Testis (tissue), 3 donors: ENCODE results near the gene GPER1. TPM values are rescaled to one million over a fixed set of nuclear protein-coding genes. Genes with fewer than 3 reads are reported as not detected.
"Not testable (repeated sequence)": the region's sequence is repeated elsewhere in the genome, so short reads cannot be mapped to it uniquely, and the experiment has no call there.

Experiments
- DNase-seq: peaks from one replicate; pipeline ENCODE4 v3.0.0-alpha.2; 2019
- H3K27ac ChIP-seq, 2 donors: fragments of 200-600 bp; sonication (generic); one replicate each; pipeline ENCODE4 v1.5.1; 2019
- H3K27me3 ChIP-seq: fragments of 200-600 bp; sonication (generic); one replicate; pipeline ENCODE4 v1.5.1; 2019
- H3K36me3 ChIP-seq: fragments of 200-600 bp; sonication (generic); one replicate; pipeline ENCODE4 v1.5.1; 2017; ENCODE audit warnings: low read depth; ENCODE audit errors: missing control alignments
- H3K4me1 ChIP-seq: fragments of 200-600 bp; sonication (generic); one replicate; pipeline ENCODE4 v1.5.1; 2019
- H3K4me3 ChIP-seq, 2 donors: fragments of 200-600 bp; sonication (generic); one replicate each; pipeline ENCODE4 v1.5.1; 2017 to 2019
- H3K9me3 ChIP-seq: fragments of 200-600 bp; sonication (generic); one replicate; pipeline ENCODE4 v1.5.1; 2017
- CTCF ChIP-seq, 3 experiments: fragments of 450-650 bp in 2 of 3; fragments of 200-600 bp in 1 of 3; sonication (generic) in 1 of 3; IDR thresholded peaks; one replicate each; pipeline ENCODE4 v1.5.1; 2016 to 2019; ENCODE audit warnings: antibody characterized with exemption in 3 of 3, mild to moderate bottlenecking in 2 of 3, moderate library complexity in 1 of 3
- POLR2A ChIP-seq: fragments of 450-650 bp; IDR thresholded peaks from one replicate; pipeline ENCODE4 v1.6.1; 2017; ENCODE audit warnings: antibody characterized with exemption, mild to moderate bottlenecking, moderate library complexity
- WGBS, 2 donors: methylation state at CpG; one replicate each; pipeline ENCODE4 v1.1.5; 2018; 5-methylcytosine and 5-hydroxymethylcytosine counted together
- intact Hi-C: fragments of 100-400 bp; cut with DNase I; formaldehyde crosslinking; loops from one replicate; pipeline ENCODE4 v1.15.1; 2023; ENCODE audit warnings: low total_unique reads
- polyA plus RNA-seq: library from polyadenylated mRNA; stranded (reverse); fragments of 350-450 nt; fragmentation: Illumina TruSeq; extraction: RNeasy Lipid Tissue Mini Kit (QIAGEN cat#74804); gene quantifications from one replicate; pipeline ENCODE4 v1.2.3, GENCODE V29; 2014; ENCODE audit warnings: low read depth, low replicate concordance; ENCODE audit not compliant: insufficient read depth
- total RNA-seq, 2 donors: library from RNA; depleted of rRNA; stranded (reverse); fragments of >200 nt; gene quantifications; one replicate each; pipeline ENCODE4 v1.2.3, GENCODE V29; 2016

The GPER1 gene
- total and polyA plus RNA-seq, 3 donors from 2014 or later, result 3.2 to 3.5 (median 3.4) TPM

GRCh38 chr7:1114505-1114904, 26.6 kb downstream of the GPER1 start:
- TF ChIP-seq POLR2A, result no peak
- no peak for TF ChIP-seq CTCF (IDR thresholded peaks at IDR 0.05)
- Histone ChIP-seq H3K9me3 (no peaks in the 10 kb centered on the region), H3K27ac (no peak overlapping the region), H3K4me1 (no peaks in the 10 kb centered on the region), H3K27me3 (no peaks in the 10 kb centered on the region), H3K4me3 (no peak overlapping the region), H3K36me3 (no peaks in the 10 kb centered on the region)
- no peak for DNase-seq
- intact Hi-C loops, result no loop called here
- WGBS, 2 donors, result 89% methylated on average over 19 of the region's 19 CpGs; no CpG with 5 or more reads in 1 of the 2 donors

GRCh38 chr7:1115171-1116045, 27.5 kb downstream of the GPER1 start:
- H3K27me3 ChIP-seq, DNase-seq, H3K27ac ChIP-seq, H3K4me3 ChIP-seq, H3K4me1 ChIP-seq, H3K9me3 ChIP-seq, intact Hi-C loops, H3K36me3 ChIP-seq: not testable (repeated sequence)
- WGBS, 2 donors, result 93 to 94% methylated on average over 21 to 44 of the region's 44 CpGs

- DNase-seq, H3K36me3 ChIP-seq, H3K9me3 ChIP-seq, H3K4me1 ChIP-seq, H3K4me3 ChIP-seq, intact Hi-C loops, H3K27ac ChIP-seq, H3K27me3 ChIP-seq: not testable (repeated sequence)
- WGBS, 2 donors, result 93 to 94% methylated on average over 35 to 46 of the region's 49 CpGs
Observed at GRCh38 chr7:1116383-1117008, 28.6 kb downstream of the GPER1 start.

- WGBS, 2 donors, result 95 to 96% methylated on average over 38 of the region's 38 CpGs
- no peak for DNase-seq
- H3K27ac ChIP-seq, result no peak overlapping the region
- H3K4me1 ChIP-seq, result no peaks in the 10 kb centered on the region
- no peaks in the 10 kb centered on the region for H3K9me3 ChIP-seq
- TF ChIP-seq POLR2A, result no peak
- TF ChIP-seq CTCF (IDR thresholded peaks at IDR 0.05), result no peak
- no peak overlapping the region for H3K4me3 ChIP-seq
- intact Hi-C loops, result no loop called here
- H3K36me3 ChIP-seq, result no peaks in the 10 kb centered on the region
- no peaks in the 10 kb centered on the region for H3K27me3 ChIP-seq
Observed at GRCh38 chr7:1117321-1117928, 29.5 kb downstream of the GPER1 start.

- Histone ChIP-seq H3K27me3 (no peaks in the 10 kb centered on the region), H3K4me3 (no peak overlapping the region), H3K36me3 (no peaks in the 10 kb centered on the region), H3K27ac (no peak overlapping the region), H3K4me1 (peaks cover 9% of the 10 kb centered on the region), H3K9me3 (no peaks in the 10 kb centered on the region)
- DNase-seq, result no peak
- TF ChIP-seq CTCF (IDR thresholded peaks at IDR 0.05), result no peak
- no peak for TF ChIP-seq POLR2A
- intact Hi-C loops, result no loop called here
- WGBS, 2 donors, result 88 to 94% methylated on average over 5 of the region's 5 CpGs
Observed at GRCh38 chr7:1119201-1119600, 31.3 kb downstream of the GPER1 start.
